ENCODE results near the gene PTK7. TPM values are rescaled to one million over a fixed set of nuclear protein-coding genes. Genes with fewer than 3 reads are reported as not detected.

PTK7 gene
- total RNA-seq, 1 donor from 2014 or later = 20.0 TPM

DNA sequence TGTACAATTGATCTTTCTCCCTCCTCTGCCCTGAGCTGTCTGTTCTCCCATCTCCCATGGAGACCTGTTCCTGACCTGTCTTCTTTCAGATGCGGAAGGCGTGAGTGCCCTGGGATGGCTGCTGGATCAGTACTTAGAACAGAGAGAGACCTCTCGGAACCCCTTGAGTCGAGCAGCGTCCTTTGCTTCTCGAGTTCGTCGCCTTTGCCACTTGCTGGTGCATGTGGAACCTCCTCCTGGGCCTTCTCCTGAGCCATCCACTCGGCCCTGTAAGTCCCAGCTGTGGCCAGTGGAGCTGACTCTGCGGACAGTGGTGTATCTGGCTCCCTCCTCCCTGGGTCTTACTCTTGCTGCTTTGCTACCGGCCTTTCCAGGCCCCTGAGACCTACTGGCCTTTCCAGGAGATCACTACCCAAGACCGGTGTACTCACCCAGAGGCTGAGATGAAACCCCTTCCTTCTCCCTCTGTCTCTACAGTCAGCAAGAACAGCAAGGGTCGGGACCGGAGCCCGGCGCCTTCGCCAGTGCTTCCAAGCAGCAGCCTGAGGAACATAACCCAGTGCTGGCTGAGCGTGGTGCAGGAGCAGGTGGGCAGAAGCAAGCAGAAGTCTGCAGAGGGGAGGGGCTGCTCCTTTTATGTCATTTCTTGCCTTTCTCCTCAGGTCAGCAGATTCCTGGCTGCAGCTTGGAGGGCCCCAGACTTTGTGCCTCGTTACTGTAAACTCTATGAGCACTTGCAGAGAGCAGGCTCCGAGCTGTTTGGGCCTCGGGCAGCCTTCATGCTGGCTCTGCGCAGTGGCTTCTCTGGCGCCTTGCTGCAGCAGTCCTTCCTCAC is 128.4 kb downstream of the PTK7 start:
- DNase-seq (ENCODE audit: low read depth in 2 of 2) = no peak

DNA sequence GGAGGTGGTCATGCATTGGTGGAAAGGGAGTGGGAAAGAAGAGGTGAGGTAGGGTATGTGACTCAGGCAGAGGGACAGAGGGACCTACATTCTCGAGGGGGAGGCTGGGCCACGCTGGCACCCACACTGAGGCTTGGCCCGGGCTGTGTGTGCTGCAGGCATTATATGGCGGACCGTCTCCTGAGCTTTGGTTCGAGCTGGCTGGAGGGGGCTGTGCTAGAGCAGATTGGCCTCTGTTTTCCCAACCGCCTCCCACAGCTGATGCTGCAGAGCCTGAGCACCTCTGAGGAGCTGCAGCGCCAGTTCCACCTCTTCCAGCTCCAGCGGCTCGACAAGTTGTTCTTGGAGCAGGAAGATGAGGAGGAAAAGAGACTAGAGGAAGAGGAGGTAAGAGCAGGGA is 129.7 kb downstream of the PTK7 start:
- DNase-seq (ENCODE audit: low read depth in 2 of 2) = no peak

DNA sequence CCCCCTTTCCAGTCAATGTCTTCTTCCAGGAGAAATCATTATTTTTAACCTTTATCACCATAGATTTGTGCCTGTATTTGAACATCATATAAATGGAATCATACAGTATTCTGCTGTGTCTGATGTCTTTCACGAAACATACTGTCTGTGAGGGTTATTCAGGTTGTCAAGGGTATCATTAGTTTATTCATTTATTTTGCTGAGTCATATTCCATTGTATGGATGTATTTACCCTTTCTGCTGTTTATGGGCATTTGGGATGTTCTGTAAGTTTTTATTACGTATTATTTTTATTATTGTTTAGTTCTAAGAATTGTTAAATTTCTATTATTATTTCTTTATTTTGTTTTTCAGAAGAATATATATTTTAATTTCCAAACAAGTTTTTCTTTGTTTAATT is 131.2 kb downstream of the PTK7 start:
- DNase-seq (ENCODE audit: low read depth in 2 of 2) = no peak

Other genes with a start within 250 kb of the PTK7 start
- gene RPL7L1, start 196.7 kb upstream of the PTK7 start, total RNA-seq = 85.9 and 86.1 TPM in 2 replicates
- not detected in 2 replicates for gene PTCRA, start 160.3 kb upstream of the PTK7 start, total RNA-seq
- 15.5 and 22.3 TPM in 2 replicates for gene CNPY3, start 146.8 kb upstream of the PTK7 start, total RNA-seq
- gene GNMT, start 115.6 kb upstream of the PTK7 start, total RNA-seq = under 0.01 and 0.13 TPM in 2 replicates
- 23.0 and 29.7 TPM in 2 replicates for gene PEX6, start 97.1 kb upstream of the PTK7 start, total RNA-seq
- 27.6 and 32.5 TPM in 2 replicates for gene PPP2R5D, start 91.7 kb upstream of the PTK7 start, total RNA-seq
- 35.3 and 39.2 TPM in 2 replicates for gene MEA1, start 62.4 kb upstream of the PTK7 start, total RNA-seq
- 131 and 152 TPM in 2 replicates for gene KLHDC3, start 62.1 kb upstream of the PTK7 start, total RNA-seq
- 72.3 and 84.3 TPM in 2 replicates for gene RRP36, start 54.7 kb upstream of the PTK7 start, total RNA-seq
- 18.7 and 27.9 TPM in 2 replicates for gene CUL7, start 22.5 kb upstream of the PTK7 start, total RNA-seq
- 11.8 and 13.1 TPM in 2 replicates for gene MRPL2, start 16.9 kb upstream of the PTK7 start, total RNA-seq
- gene KLC4, start 16.7 kb upstream of the PTK7 start, total RNA-seq = 14.2 and 17.6 TPM in 2 replicates
- 12.5 and 13.8 TPM in 2 replicates for gene SRF, start 95.0 kb downstream of the PTK7 start, total RNA-seq
- 13.1 and 21.4 TPM in 2 replicates for gene CUL9, start 105.9 kb downstream of the PTK7 start, total RNA-seq
- 52.0 and 63.5 TPM in 2 replicates for gene DNPH1, start 153.2 kb downstream of the PTK7 start, total RNA-seq
- gene TTBK1, start 167.2 kb downstream of the PTK7 start, total RNA-seq = not detected in 2 replicates
- not detected in 2 replicates for gene SLC22A7, start 221.9 kb downstream of the PTK7 start, total RNA-seq
- gene CRIP3, start 232.5 kb downstream of the PTK7 start, total RNA-seq = not detected in 2 replicates